NT2/D1 (cell line): ENCODE data around the gene ANKRD28.

ENCODE experiments used
- DNase-seq: peaks from one replicate; pipeline ENCODE4 v3.0.0-alpha.2; 2011; ENCODE audit warnings: low read depth, low spot score
- H3K27me3 ChIP-seq: 2 replicates; pipeline ENCODE4 v1.6.0; 2011; ENCODE audit warnings: mild to moderate bottlenecking; ENCODE audit not compliant: insufficient read length, insufficient read depth
- H3K36me3 ChIP-seq: 2 replicates; pipeline ENCODE4 v1.6.1; 2011; ENCODE audit warnings: mild to moderate bottlenecking, low read length, mixed read lengths; ENCODE audit not compliant: insufficient read depth, insufficient read length
- H3K4me1 ChIP-seq: 2 replicates; pipeline ENCODE4 v1.5.1; 2011; ENCODE audit not compliant: insufficient read depth, insufficient read length
- H3K4me3 ChIP-seq: 2 replicates; pipeline ENCODE4 v1.5.1; 2011; ENCODE audit warnings: low read depth; ENCODE audit not compliant: insufficient read length
- H3K9ac ChIP-seq: 2 replicates; pipeline ENCODE4 v1.6.0; 2011; ENCODE audit warnings: low read depth; ENCODE audit not compliant: insufficient read length
- H3K9me3 ChIP-seq: 2 replicates; pipeline ENCODE4 v1.5.1; 2011; ENCODE audit warnings: mild to moderate bottlenecking, low read length; ENCODE audit not compliant: insufficient read depth
- SUZ12 ChIP-seq: IDR thresholded peaks from 2 replicates; pipeline ENCODE4 v1.6.1; 2011; ENCODE audit not compliant: insufficient read length, insufficient read depth; ENCODE audit errors: extremely low read depth
- YY1 ChIP-seq: IDR thresholded peaks from 2 replicates; pipeline ENCODE4 v1.6.1; 2011; ENCODE audit not compliant: insufficient read length, insufficient read depth
- ZNF274 ChIP-seq: IDR thresholded peaks from 2 replicates; pipeline ENCODE4 v1.6.1; 2011; ENCODE audit warnings: mild to moderate bottlenecking, low read depth, low read length

The ANKRD28 gene

DNA sequence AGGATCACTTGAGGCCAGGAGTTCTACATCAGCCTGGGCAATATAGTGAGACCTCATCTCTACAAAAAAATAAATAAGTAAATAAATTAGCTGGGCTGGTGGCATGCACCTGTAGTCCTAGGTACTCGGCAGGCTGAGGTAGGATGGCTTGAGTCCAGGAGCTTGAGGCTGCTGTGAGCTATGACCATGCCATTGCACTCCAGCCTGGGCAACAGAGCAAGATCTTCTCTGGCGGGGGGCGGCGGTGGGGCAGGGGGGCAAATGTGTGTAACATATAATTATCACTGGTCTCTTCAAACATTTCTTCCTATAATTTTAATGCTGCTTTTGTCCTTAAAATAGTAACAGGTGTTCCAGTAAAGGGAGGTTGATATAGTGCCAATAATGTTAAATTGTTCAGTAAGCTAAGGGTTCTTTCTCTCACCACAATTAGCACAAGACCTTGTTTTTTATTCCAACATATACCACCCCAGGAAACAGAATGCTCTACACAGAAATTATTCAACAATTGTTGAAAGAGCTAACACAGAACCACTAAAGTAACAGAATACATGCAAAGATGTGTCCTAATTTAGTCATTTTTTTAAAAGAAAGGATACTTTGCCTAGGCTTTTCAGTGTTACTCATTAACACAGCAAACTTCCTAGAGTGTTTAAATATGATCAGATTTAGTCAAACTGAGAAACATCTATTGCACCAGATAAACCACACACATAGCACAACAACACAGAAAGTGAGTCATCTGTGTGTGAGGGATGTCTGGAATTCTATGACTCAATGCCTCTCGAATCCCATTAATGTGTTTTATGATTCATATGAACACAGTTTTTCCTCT is 29.1 kb downstream of the ANKRD28 start:
- H3K4me3 ChIP-seq: no peak overlapping the region
- no peak for DNase-seq

DNA sequence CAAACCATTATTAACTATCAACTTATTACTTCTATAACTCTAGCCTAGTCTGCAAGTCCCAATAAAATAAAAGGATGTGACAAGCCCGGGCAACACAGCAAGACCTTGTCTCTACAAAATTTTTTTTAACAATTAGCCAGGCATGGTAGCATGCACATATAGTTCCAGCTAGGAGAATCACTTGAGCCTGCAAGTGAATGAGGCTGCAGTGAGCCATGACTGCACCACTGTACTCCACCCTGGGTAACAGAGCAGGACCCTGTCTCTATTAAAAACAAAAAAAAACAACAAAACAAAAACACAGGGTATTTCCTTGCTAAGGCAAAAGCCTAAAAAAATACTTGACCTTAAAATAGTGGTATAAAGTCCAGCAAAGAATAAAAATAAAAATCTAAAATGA is 31.4 kb downstream of the ANKRD28 start:
- peaks cover 5% of the 10 kb centered on the region for H3K36me3 ChIP-seq
- no peaks in the 10 kb centered on the region for H3K27me3 ChIP-seq
- no peak for DNase-seq
- H3K4me1 ChIP-seq: no peaks in the 10 kb centered on the region
- no peak overlapping the region for H3K4me3 ChIP-seq
- H3K9ac ChIP-seq: no peak overlapping the region
- TF ChIP-seq ZNF274 (no peak), YY1 (no peak), SUZ12 (no peak)
- H3K9me3 ChIP-seq: no peaks in the 10 kb centered on the region

More for the DNA sequence above, 29.1 kb downstream of the ANKRD28 start:
- Histone ChIP-seq H3K4me1 (no peaks in the 10 kb centered on the region), H3K9me3 (no peaks in the 10 kb centered on the region), H3K27me3 (no peaks in the 10 kb centered on the region), H3K36me3 (peaks cover 2% of the 10 kb centered on the region), H3K9ac (no peak overlapping the region)
- TF ChIP-seq SUZ12 (no peak), ZNF274 (no peak), YY1 (no peak)

DNA sequence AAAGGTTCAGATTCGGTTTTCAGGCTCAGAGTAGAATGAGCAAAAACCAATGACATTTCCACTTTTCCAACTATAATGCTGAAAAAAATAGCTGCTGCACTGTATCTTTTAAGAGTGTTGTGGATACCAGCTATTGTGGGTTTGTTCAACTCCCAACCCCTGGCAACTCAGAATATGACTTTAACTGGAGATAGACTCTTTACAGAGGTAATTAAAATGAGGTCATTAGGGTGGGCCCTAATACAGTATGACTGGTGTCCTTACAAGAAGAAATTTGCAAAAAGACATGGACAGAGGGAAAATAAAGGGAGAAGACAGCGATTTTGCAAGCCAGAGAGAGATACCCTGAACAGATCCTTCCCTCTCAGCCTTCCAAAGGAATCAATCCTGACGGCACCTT is 39.5 kb downstream of the ANKRD28 start:
- Histone ChIP-seq H3K27me3 (no peaks in the 10 kb centered on the region), H3K9ac (no peak overlapping the region), H3K4me1 (no peaks in the 10 kb centered on the region), H3K36me3 (no peaks in the 10 kb centered on the region), H3K4me3 (no peak overlapping the region), H3K9me3 (no peaks in the 10 kb centered on the region)
- no peak for DNase-seq
- TF ChIP-seq YY1 (no peak), ZNF274 (no peak), SUZ12 (no peak)

DNA sequence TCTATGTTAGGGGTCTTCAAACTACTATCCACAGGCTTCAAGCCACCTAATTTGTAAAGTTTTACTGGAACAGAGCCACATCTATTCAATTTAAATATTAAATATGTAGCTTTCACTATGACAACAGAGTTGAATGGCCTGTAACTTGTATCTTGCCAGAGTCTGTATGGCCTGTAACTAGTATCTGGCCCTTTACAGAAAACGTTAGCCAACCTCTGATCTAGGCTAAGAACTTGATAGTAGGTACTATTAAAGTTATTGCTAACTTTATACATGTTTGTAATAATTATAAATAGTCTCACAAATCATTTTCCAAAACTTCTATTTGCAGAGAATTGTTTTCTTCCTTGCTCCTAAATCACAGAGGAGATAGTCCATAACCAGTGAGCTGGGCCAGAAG is 40.0 kb downstream of the ANKRD28 start:
- no peaks in the 10 kb centered on the region for H3K4me1 ChIP-seq
- H3K27me3 ChIP-seq: no peaks in the 10 kb centered on the region
- H3K9me3 ChIP-seq: no peaks in the 10 kb centered on the region
- no peaks in the 10 kb centered on the region for H3K36me3 ChIP-seq
- no peak for DNase-seq
- no peak overlapping the region for H3K9ac ChIP-seq
- no peak for TF ChIP-seq YY1
- no peak for TF ChIP-seq SUZ12
- no peak for TF ChIP-seq ZNF274
- H3K4me3 ChIP-seq: no peak overlapping the region

DNA sequence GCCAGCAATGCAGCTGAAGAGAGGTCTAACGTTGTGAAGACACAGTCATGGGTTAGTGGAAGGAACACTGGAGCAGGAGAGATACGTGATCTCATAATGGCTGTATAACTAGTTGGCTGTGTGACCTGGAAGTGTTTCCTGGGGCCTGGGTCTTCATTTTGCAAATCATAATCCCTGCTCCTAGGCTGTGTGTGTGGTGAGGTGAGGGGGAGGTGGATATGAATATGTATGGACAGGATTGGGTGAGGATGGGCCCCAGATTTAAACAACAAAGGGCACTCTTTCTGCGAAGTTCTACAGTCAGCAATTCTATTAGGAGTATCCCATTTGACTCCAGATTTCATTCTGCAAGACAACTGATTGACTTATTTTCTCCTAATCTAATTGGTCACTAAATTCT is 41.3 kb downstream of the ANKRD28 start:
- TF ChIP-seq YY1 (no peak), ZNF274 (no peak), SUZ12 (no peak)
- Histone ChIP-seq H3K36me3 (no peaks in the 10 kb centered on the region), H3K9ac (no peak overlapping the region), H3K4me3 (no peak overlapping the region), H3K9me3 (no peaks in the 10 kb centered on the region), H3K4me1 (no peaks in the 10 kb centered on the region), H3K27me3 (no peaks in the 10 kb centered on the region)
- peak; percentile 42 for DNase-seq

DNA sequence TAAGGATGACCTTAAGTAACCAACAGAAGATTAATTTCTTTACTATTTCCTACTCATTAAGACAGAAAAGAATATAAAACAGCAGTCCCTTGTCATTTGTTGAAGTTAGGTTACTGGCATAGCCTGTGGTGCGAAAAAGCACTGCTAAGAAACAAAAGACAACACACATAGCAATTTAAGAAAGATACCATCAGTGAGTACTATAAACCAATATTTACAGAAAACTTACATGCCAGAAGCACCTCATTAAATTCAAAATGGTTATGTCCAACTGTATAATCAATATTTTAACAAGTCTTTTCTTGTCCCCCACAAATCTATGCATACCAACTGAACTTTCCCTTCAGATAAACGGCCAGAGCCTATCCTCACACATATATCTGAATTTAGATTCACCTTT is 42.0 kb downstream of the ANKRD28 start:
- no peak overlapping the region for H3K4me3 ChIP-seq
- no peaks in the 10 kb centered on the region for H3K4me1 ChIP-seq
- no peak for TF ChIP-seq YY1
- TF ChIP-seq SUZ12: no peak
- TF ChIP-seq ZNF274: no peak
- H3K27me3 ChIP-seq: no peaks in the 10 kb centered on the region
- no peak for DNase-seq
- H3K9ac ChIP-seq: no peak overlapping the region
- H3K9me3 ChIP-seq: no peaks in the 10 kb centered on the region
- H3K36me3 ChIP-seq: no peaks in the 10 kb centered on the region

DNA sequence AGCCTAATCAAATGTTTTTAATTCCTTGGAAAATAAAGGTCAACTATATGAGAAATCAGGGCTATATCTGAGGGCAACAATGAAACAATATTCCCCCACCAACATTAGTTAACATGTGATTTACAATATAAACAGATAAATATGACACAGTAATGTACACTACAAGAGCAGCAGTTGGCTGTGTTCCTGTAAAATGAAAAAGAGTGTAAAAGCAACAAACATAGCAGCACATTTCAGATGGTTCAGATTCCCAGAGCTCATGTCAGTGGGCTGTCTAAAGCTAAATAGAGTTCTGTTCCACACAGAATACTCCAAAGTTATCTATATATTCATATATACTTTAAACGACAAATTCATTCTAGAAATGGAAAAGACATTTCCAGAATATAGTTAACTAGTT is 42.6 kb downstream of the ANKRD28 start:
- DNase-seq: no peak
- no peak overlapping the region for H3K4me3 ChIP-seq
- no peaks in the 10 kb centered on the region for H3K36me3 ChIP-seq
- no peak for TF ChIP-seq SUZ12
- TF ChIP-seq ZNF274: no peak
- TF ChIP-seq YY1: no peak
- no peaks in the 10 kb centered on the region for H3K4me1 ChIP-seq
- H3K27me3 ChIP-seq: no peaks in the 10 kb centered on the region
- H3K9me3 ChIP-seq: no peaks in the 10 kb centered on the region
- no peak overlapping the region for H3K9ac ChIP-seq
